GM12878 (cell line): ENCODE data around the gene MYO1C. TPM values are rescaled to one million over a fixed set of nuclear protein-coding genes. Genes with fewer than 3 reads are reported as not detected.

ENCODE experiments used
- ATAC-seq: fragments of 200-7000 bp; cut with Tn5 transposase; 3 replicates; pipeline ENCODE4 v1.9.1; 2020; ENCODE audit warnings: mild to moderate bottlenecking, moderate library complexity
- BruUV-seq: library from RNA; stranded (reverse); fragments of 400-500 nt; replicated peaks from 2 replicates; lab custom pipeline; 2021; lab: Mats Ljungman, UMichigan
- CTCF ChIA-PET: fragments of 300-600 bp; sonication (Branson Sonifier 250); formaldehyde crosslinking; extraction: SDS; loops from one replicate; lab custom pipeline; 2021; ENCODE audit warnings: inconsistent platforms; lab: Yijun Ruan, JAX
- POLR2A ChIA-PET: fragments of 350-600 bp; formaldehyde crosslinking; extraction: SDS; loops from one replicate; lab custom pipeline; 2021; ENCODE audit warnings: inconsistent platforms; lab: Charles Lee
- RAD21 ChIA-PET: fragments of 300-600 bp; sonication (Branson Sonifier 250); formaldehyde crosslinking; loops from one replicate; lab custom pipeline; 2023; ENCODE audit warnings: antibody characterized with exemption; ENCODE audit not compliant: unreplicated experiment; lab: Charles Lee
- SMC1A ChIA-PET: fragments of 300-600 bp; sonication (Branson Sonifier 250); formaldehyde crosslinking; loops from one replicate; lab custom pipeline; 2023; ENCODE audit not compliant: unreplicated experiment, uncharacterized antibody; lab: Charles Lee
- DNase-seq: peaks from one replicate; pipeline ENCODE4 v3.0.0-alpha.2; 2011; ENCODE audit warnings: low read depth, low spot score
- FAIRE-seq: peaks from 3 replicates; lab custom pipeline; 2011; peaks lifted over from hg19 to GRCh38; lab: Jason Lieb, UNC
- H2AFZ ChIP-seq: 2 replicates; pipeline ENCODE4 v1.6.0; 2011; ENCODE audit warnings: low read depth, low read length, control low read depth; ENCODE audit not compliant: control insufficient read depth
- H3K27ac ChIP-seq: 2 replicates; pipeline ENCODE4 v1.5.1; 2011; ENCODE audit warnings: control low read depth; ENCODE audit not compliant: control insufficient read depth, insufficient read depth
- H3K27me3 ChIP-seq, 2 experiments: replicated peaks in 1 of 2; 2 replicates each; pipeline versions ENCODE4 v1.6.0 to v1.6.1; 2011; ENCODE audit warnings: low read length in 1 of 2; ENCODE audit not compliant: control insufficient read depth in 2 of 2, insufficient read depth in 2 of 2
- H3K36me3 ChIP-seq, 2 experiments: 2 replicates each; pipeline ENCODE4 v1.5.1; 2011; ENCODE audit warnings: low read length in 1 of 2; ENCODE audit not compliant: control insufficient read depth in 2 of 2, insufficient read depth in 2 of 2
- H3K4me1 ChIP-seq: 2 replicates; pipeline ENCODE4 v1.6.1; 2011; ENCODE audit warnings: mild to moderate bottlenecking, low read length, moderate library complexity, mixed read lengths; ENCODE audit not compliant: control insufficient read depth, insufficient read depth
- H3K4me2 ChIP-seq: 2 replicates; pipeline ENCODE4 v1.6.0; 2011; ENCODE audit warnings: control low read depth; ENCODE audit not compliant: control insufficient read depth, insufficient read depth
- H3K4me3 ChIP-seq: fragments of 200-600 bp; sonication (generic); 2 replicates; pipeline ENCODE4 v1.5.1; 2016
- H3K79me2 ChIP-seq: 2 replicates; pipeline ENCODE4 v1.6.0; 2011; ENCODE audit warnings: low read length; ENCODE audit not compliant: control insufficient read depth, insufficient read depth
- H3K9ac ChIP-seq: 2 replicates; pipeline ENCODE4 v1.8.0; 2011; ENCODE audit warnings: low read length, control low read depth, mixed read lengths; ENCODE audit not compliant: control insufficient read depth, insufficient read depth
- H3K9me3 ChIP-seq: replicated peaks from 3 replicates; pipeline ENCODE4 v1.5.1; 2011; ENCODE audit warnings: mild to moderate bottlenecking, low read length; ENCODE audit not compliant: control insufficient read depth, insufficient read depth
- H4K20me1 ChIP-seq: 2 replicates; pipeline ENCODE4 v1.6.0; 2011; ENCODE audit not compliant: control insufficient read depth, insufficient read depth
- E4F1 ChIP-seq: fragments of 450-650 bp; IDR thresholded peaks from 2 replicates; pipeline ENCODE4 v1.6.1; 2018; ENCODE audit warnings: borderline replicate concordance, mild to moderate bottlenecking; ENCODE audit not compliant: partially characterized antibody
- POU2F2 ChIP-seq: IDR thresholded peaks from 3 replicates; pipeline ENCODE4 v1.6.1; 2011; ENCODE audit warnings: low read depth, mild to moderate bottlenecking, low read length, borderline replicate concordance
- RAD51 ChIP-seq: fragments of 450-650 bp; IDR thresholded peaks from 2 replicates; pipeline ENCODE4 v1.6.1; 2016; ENCODE audit warnings: moderate library complexity, mild to moderate bottlenecking, inconsistent platforms
- SRF ChIP-seq, 2 experiments: IDR thresholded peaks; 2 replicates each; pipeline ENCODE4 v1.6.1; 2011; ENCODE audit warnings: low read depth in 2 of 2, low read length in 2 of 2, mild to moderate bottlenecking in 1 of 2, moderate library complexity in 1 of 2
- WGBS: methylation state at CpG from one replicate; pipeline ENCODE4 v1.1.6; 2016; ENCODE audit warnings: low lambda C conversion rate; ENCODE audit not compliant: insufficient replicate concordance, insufficient coverage; ENCODE audit errors: missing lambda C conversion rate; 5-methylcytosine and 5-hydroxymethylcytosine counted together
- in situ Hi-C: fragments of 300-500 bp; cut with MboI; formaldehyde crosslinking; loops from 9 replicates; pipeline ENCODE4 v1.14.3; 2018; ENCODE audit warnings: mixed read lengths
- intact Hi-C: fragments of 100-400 bp; cut with micrococcal nuclease; formaldehyde crosslinking; loops from one replicate; pipeline ENCODE4 v1.14.2; 2022; ENCODE audit not compliant: unreplicated experiment
- polyA plus RNA-seq, 11 experiments: library from polyadenylated mRNA; depleted of rRNA in 4 of 11; unstranded in 6 of 11; stranded (reverse) in 5 of 11; fragments of >200 nt; fragmentation: Nextera tagmentation in 4 of 11; fragmentation: Illumina TruSeq in 1 of 11; extraction: Ambion mirVana in 4 of 11; extraction: Trizol in 1 of 11; gene quantifications; 1 replicate in 1 of 11; 2 replicates in 10 of 11; pipeline versions ENCODE4 v1.2.1 to v1.2.3, GENCODE V29; 2011 to 2016; ENCODE audit warnings: inconsistent platforms in 2 of 11, missing spikeins in 2 of 11, low read depth in 1 of 11
- total RNA-seq, 4 experiments: library from RNA; depleted of rRNA in 3 of 4; stranded (reverse); fragments of >200 nt in 3 of 4; fragmentation: Illumina TruSeq in 1 of 4; extraction: Trizol in 1 of 4; gene quantifications; 2 replicates each; pipeline versions ENCODE4 v1.2.1 to v1.2.3, GENCODE V29; 2013 to 2021

Gene MYO1C
- total and polyA plus RNA-seq, 10 of the 15 experiments (the other 5 are each of a cell fraction or from before 2014, with no cell fraction given): 1.2 to 92.0 (median 36.6) TPM

- in situ Hi-C loops (no loop called here), intact Hi-C loops (no loop called here)
- Histone ChIP-seq H3K4me1 (peaks cover 9% of the 10 kb centered on the region), H3K36me3 (peaks cover 9 to 18% of the 10 kb centered on the region in 2 experiments), H2AFZ (no peak overlapping the region), H3K79me2 (peaks cover 38% of the 10 kb centered on the region), H3K9me3 (no peaks in the 10 kb centered on the region), H3K4me2 (no peak overlapping the region), H3K4me3 (no peak overlapping the region), H3K9ac (no peak overlapping the region), H3K27me3 (no peaks in the 10 kb centered on the region), H3K27ac (no peak overlapping the region), H4K20me1 (no peaks in the 10 kb centered on the region; the same call in 1 of the 2 replicates)
- no TSS peak for BruUV-seq
- DNase-seq (no peak), ATAC-seq (no peak), FAIRE-seq (no peak)
- CTCF ChIA-PET: interaction anchor here (1.1 to 1.5 kb wide), 2 partner anchors 69 to 98 kb away, joined by 3 to 7 read pairs; no protein-coding TSS in a partner anchor
- SMC1A ChIA-PET: interaction anchor here (0.9 to 1.5 kb wide), 3 partner anchors 69 to 82 kb away, joined by 3 to 8 read pairs (median 4); partner anchors contain the start of gene INPP5K
- POLR2A ChIA-PET: interaction anchor here (1.0 to 1.4 kb wide), 2 partner anchors 22 to 119 kb away, joined by 3 to 4 read pairs; partner anchors contain the start of gene CRK
- WGBS: 84% methylated on average over 3 of the region's 3 CpGs
- TF ChIP-seq POU2F2 (no peak), E4F1 (no peak), SRF (IDR thresholded peaks at IDR 0.05; ENCODE audit: low read depth in 2 of 2, low read length in 2 of 2) (0 out of 4 replicates have a peak, but pooled peaks of 1 of the 2 experiments have one; percentile 25), RAD51 (no peak)
- RAD21 ChIA-PET: interaction anchor here (2.2 kb wide), 1 partner anchor 69 kb away, joined by 11 read pairs; no protein-coding TSS in a partner anchor
These were observed 58.3 kb downstream of the MYO1C start for GRCh38 chr17:1434150-1434549.
